Measurements from ENCODE around the gene HSPA4L. TPM values are rescaled to one million over a fixed set of nuclear protein-coding genes. Genes with fewer than 3 reads are reported as not detected.

The HSPA4L gene
- total and polyA plus RNA-seq, 2 experiments from 2014 or later: 3.5 to 4.2 TPM

- TF ChIP-seq ZNF331 (CRISPR knock-in tag; IDR thresholded peaks at IDR 0.05; ENCODE audit: low read depth): no peak
- TF ChIP-seq, protein P1, sequence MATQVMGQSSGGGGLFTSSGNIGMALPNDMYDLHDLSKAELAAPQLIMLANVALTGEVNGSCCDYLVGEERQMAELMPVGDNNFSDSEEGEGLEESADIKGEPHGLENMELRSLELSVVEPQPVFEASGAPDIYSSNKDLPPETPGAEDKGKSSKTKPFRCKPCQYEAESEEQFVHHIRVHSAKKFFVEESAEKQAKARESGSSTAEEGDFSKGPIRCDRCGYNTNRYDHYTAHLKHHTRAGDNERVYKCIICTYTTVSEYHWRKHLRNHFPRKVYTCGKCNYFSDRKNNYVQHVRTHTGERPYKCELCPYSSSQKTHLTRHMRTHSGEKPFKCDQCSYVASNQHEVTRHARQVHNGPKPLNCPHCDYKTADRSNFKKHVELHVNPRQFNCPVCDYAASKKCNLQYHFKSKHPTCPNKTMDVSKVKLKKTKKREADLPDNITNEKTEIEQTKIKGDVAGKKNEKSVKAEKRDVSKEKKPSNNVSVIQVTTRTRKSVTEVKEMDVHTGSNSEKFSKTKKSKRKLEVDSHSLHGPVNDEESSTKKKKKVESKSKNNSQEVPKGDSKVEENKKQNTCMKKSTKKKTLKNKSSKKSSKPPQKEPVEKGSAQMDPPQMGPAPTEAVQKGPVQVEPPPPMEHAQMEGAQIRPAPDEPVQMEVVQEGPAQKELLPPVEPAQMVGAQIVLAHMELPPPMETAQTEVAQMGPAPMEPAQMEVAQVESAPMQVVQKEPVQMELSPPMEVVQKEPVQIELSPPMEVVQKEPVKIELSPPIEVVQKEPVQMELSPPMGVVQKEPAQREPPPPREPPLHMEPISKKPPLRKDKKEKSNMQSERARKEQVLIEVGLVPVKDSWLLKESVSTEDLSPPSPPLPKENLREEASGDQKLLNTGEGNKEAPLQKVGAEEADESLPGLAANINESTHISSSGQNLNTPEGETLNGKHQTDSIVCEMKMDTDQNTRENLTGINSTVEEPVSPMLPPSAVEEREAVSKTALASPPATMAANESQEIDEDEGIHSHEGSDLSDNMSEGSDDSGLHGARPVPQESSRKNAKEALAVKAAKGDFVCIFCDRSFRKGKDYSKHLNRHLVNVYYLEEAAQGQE (IDR thresholded peaks at IDR 0.05; ENCODE audit: unreplicated experiment): no peak
- TF ChIP-seq EZH2 (IDR thresholded peaks at IDR 0.05; ENCODE audit: low read depth, unreplicated experiment): no peak
These were observed 9.3 kb downstream of the HSPA4L start (continued) for GRCh38 chr4:127791391-127791790.

- Histone ChIP-seq H3K4me1 (ENCODE audit: insufficient read depth) (no peaks in the 10 kb centered on the region), H3K79me2 (replicated peaks; ENCODE audit: insufficient read depth) (no peaks in the 10 kb centered on the region), H3K4me2 (no peak overlapping the region), H3K9me2 (ENCODE audit: insufficient read depth) (no peaks in the 10 kb centered on the region), H3F3A (replicated peaks; ENCODE audit: low read depth) (no peaks in the 10 kb centered on the region), H3K27ac (ENCODE audit: low read depth) (no peak overlapping the region), H3K36me3 (ENCODE audit: insufficient read depth) (no peaks in the 10 kb centered on the region), H3K4me3 (no peak overlapping the region), H2AFZ (no peak overlapping the region), H4K20me1 (replicated peaks; ENCODE audit: insufficient read depth) (no peaks in the 10 kb centered on the region), H3K27me3 (ENCODE audit: insufficient read depth) (no peaks in the 10 kb centered on the region)
- DNase-seq (ENCODE audit: low spot score) (no peak), ATAC-seq (no peak)
- TF ChIP-seq CREB1 (CRISPR knock-in tag; IDR thresholded peaks at IDR 0.05; ENCODE audit: low read depth): no peak
- TF ChIP-seq EZH2phosphoT487 (IDR thresholded peaks at IDR 0.05; ENCODE audit: unreplicated experiment): no peak
- TF ChIP-seq, protein P2, sequence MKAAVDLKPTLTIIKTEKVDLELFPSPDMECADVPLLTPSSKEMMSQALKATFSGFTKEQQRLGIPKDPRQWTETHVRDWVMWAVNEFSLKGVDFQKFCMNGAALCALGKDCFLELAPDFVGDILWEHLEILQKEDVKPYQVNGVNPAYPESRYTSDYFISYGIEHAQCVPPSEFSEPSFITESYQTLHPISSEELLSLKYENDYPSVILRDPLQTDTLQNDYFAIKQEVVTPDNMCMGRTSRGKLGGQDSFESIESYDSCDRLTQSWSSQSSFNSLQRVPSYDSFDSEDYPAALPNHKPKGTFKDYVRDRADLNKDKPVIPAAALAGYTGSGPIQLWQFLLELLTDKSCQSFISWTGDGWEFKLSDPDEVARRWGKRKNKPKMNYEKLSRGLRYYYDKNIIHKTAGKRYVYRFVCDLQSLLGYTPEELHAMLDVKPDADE (IDR thresholded peaks at IDR 0.05): no peak
- TF ChIP-seq JUNB (IDR thresholded peaks at IDR 0.05; ENCODE audit: unreplicated experiment): no peak
- no peak for TF ChIP-seq ZNF114 (CRISPR knock-in tag; IDR thresholded peaks at IDR 0.05)
- TF ChIP-seq ZNF331 (CRISPR knock-in tag; IDR thresholded peaks at IDR 0.05; ENCODE audit: low read depth): no peak
- TF ChIP-seq EZH2 (IDR thresholded peaks at IDR 0.05; ENCODE audit: low read depth, unreplicated experiment): no peak
- TF ChIP-seq, protein P3, sequence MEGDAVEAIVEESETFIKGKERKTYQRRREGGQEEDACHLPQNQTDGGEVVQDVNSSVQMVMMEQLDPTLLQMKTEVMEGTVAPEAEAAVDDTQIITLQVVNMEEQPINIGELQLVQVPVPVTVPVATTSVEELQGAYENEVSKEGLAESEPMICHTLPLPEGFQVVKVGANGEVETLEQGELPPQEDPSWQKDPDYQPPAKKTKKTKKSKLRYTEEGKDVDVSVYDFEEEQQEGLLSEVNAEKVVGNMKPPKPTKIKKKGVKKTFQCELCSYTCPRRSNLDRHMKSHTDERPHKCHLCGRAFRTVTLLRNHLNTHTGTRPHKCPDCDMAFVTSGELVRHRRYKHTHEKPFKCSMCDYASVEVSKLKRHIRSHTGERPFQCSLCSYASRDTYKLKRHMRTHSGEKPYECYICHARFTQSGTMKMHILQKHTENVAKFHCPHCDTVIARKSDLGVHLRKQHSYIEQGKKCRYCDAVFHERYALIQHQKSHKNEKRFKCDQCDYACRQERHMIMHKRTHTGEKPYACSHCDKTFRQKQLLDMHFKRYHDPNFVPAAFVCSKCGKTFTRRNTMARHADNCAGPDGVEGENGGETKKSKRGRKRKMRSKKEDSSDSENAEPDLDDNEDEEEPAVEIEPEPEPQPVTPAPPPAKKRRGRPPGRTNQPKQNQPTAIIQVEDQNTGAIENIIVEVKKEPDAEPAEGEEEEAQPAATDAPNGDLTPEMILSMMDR (conservative IDR thresholded peaks at IDR 0.05; ENCODE audit: low read depth in 2 of 2): no peak
- TF ChIP-seq POLR2AphosphoS5 (IDR thresholded peaks at IDR 0.05; ENCODE audit: low read depth): no peak
- Mint-ChIP-seq H3K27ac (no peak overlapping the region), H3K27me3 (ENCODE audit: insufficient read depth, low read depth, poor library complexity) (no peaks in the 10 kb centered on the region), H3K36me3 (ENCODE audit: low read depth) (no peaks in the 10 kb centered on the region), H3K4me1 (no peaks in the 10 kb centered on the region), H3K9me3 (no peaks in the 10 kb centered on the region), H3K4me3 (no peak overlapping the region)
These were observed 11.4 kb downstream of the HSPA4L start for GRCh38 chr4:127793528-127793927.

Measured in GM23338 (cell line).